Small intestine (tissue), 7 donors: ENCODE data around the gene TFF3. TPM values are rescaled to one million over a fixed set of nuclear protein-coding genes. Genes with fewer than 3 reads are reported as not detected.

Experiments used
- DNase-seq, 2 donors: peaks; one replicate each; pipeline versions ENCODE4 v3.0.0 to v3.0.0-alpha.2; 2013
- FAIRE-seq: peaks from 2 replicates; lab custom pipeline; 2012; peaks lifted over from hg19 to GRCh38; lab: Jason Lieb, UNC
- H3K27ac ChIP-seq, 3 donors: one replicate each; pipeline ENCODE4 v1.5.1; 2013; ENCODE audit warnings: low read length in 2 of 3, mild to moderate bottlenecking in 2 of 3, control low read depth in 1 of 3, inconsistent platforms in 1 of 3, low read depth in 1 of 3, moderate library complexity in 1 of 3
- H3K27me3 ChIP-seq, 3 donors: one replicate each; pipeline ENCODE4 v1.6.1; 2013; ENCODE audit warnings: low read length in 3 of 3, inconsistent platforms in 1 of 3; ENCODE audit not compliant: control insufficient read depth in 3 of 3, insufficient read depth in 3 of 3
- H3K36me3 ChIP-seq, 3 donors: one replicate each; pipeline ENCODE4 v1.6.1; 2013; ENCODE audit warnings: low read length in 3 of 3, inconsistent platforms in 1 of 3, low read depth in 1 of 3, mild to moderate bottlenecking in 1 of 3, moderate library complexity in 1 of 3; ENCODE audit not compliant: control insufficient read depth in 3 of 3, insufficient read depth in 2 of 3
- H3K4me1 ChIP-seq, 3 donors: one replicate each; pipeline ENCODE4 v1.6.1; 2013; ENCODE audit warnings: low read length in 2 of 3, inconsistent platforms in 1 of 3, low read depth in 1 of 3, mild to moderate bottlenecking in 1 of 3, moderate library complexity in 1 of 3; ENCODE audit not compliant: control insufficient read depth in 3 of 3, insufficient read depth in 2 of 3
- H3K4me3 ChIP-seq, 3 donors: one replicate each; pipeline ENCODE4 v1.5.1; 2013; ENCODE audit warnings: low read length in 3 of 3, control low read depth in 1 of 3, inconsistent platforms in 1 of 3, low read depth in 1 of 3, mild to moderate bottlenecking in 1 of 3, moderate library complexity in 1 of 3
- H3K9me3 ChIP-seq, 2 donors: one replicate each; pipeline ENCODE4 v1.6.1; 2013; ENCODE audit warnings: low read depth in 1 of 2, low read length in 1 of 2; ENCODE audit not compliant: control insufficient read depth in 2 of 2, insufficient read depth in 1 of 2
- WGBS, 3 donors: extraction: QIAGEN DNeasy Blood & Tissue Kit; methylation state at CpG; one replicate each; pipeline ENCODE4 v1.1.7; 2013; 5-methylcytosine and 5-hydroxymethylcytosine counted together
- polyA plus RNA-seq, 4 donors: library from polyadenylated mRNA; stranded (reverse) in 3 of 4; unstranded in 1 of 4; fragments of 200-250 nt in 3 of 4; fragments of 120-200 nt in 1 of 4; gene quantifications; one replicate each; pipeline versions ENCODE4 v1.2.1 to v1.2.3, GENCODE V29; 2013
- donor health status: healthy with polysubstance abuse.
- donor health status: control.
- donor health status: control.
- donor health status: Bipolar disorder and iron deficiency.
- donor health status: healthy.

The TFF3 gene
- polyA plus RNA-seq, 4 donors: 758 to 1,395 (median 912) TPM

DNA sequence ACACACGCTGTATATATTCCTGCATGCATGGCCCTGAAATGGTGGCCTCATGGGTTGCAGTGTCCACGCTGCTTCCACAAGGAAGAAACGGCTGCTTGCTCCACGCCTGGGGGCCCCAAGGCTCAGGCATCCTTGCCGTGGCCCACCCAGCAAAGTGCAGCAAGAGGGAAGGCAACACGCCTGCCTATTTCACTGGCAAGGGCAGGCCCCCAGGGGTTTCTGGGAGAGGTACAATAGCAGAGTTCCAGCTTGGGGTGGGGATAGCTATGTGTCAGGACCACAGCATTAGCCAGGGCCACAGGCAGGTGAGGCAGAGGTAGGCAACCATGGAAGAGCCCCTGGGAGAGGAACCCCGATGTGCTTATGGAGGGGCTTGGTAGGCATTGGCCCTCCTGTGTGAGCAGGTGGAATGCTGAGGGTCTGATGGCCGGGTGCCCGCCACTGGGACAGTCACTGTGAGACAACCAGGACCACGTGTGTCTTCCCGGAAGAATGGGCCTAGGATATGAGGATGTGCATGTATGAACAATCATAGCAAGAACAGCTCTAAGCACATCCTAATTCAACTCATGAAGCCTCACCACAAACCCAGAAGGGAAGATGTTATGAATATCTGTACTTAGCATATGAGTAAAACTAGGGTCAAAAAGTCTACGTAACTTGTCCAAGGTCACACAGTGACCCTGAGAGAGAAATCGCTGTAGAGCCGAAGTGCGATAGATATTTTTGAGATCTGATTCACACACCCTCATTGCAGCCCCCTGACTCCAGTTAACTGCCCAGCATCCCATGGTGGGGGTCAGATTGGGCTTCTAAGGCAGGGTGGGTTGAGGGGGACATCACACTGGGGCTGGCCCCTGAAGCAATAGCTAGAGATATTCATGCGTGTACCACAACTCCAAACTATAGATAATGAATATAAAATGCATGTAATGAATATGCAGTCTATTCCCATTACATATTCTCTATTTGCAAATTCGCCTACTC lies 23.8 kb upstream of the TFF3 start:
- WGBS, 3 donors: 85 to 91% (median 86%) methylated on average over 17 of the region's 17 CpGs
- FAIRE-seq: no peak
- DNase-seq: no peak
- no peaks in the 10 kb centered on the region for H3K27me3 ChIP-seq
- H3K36me3 ChIP-seq: no peaks in the 10 kb centered on the region
- no peak overlapping the region for H3K4me3 ChIP-seq
- H3K27ac ChIP-seq: no peak overlapping the region
- H3K9me3 ChIP-seq: no peaks in the 10 kb centered on the region
- H3K4me1 ChIP-seq: peaks cover 0 to 12% (median 0%) of the 10 kb centered on the region in 3 donors

DNA sequence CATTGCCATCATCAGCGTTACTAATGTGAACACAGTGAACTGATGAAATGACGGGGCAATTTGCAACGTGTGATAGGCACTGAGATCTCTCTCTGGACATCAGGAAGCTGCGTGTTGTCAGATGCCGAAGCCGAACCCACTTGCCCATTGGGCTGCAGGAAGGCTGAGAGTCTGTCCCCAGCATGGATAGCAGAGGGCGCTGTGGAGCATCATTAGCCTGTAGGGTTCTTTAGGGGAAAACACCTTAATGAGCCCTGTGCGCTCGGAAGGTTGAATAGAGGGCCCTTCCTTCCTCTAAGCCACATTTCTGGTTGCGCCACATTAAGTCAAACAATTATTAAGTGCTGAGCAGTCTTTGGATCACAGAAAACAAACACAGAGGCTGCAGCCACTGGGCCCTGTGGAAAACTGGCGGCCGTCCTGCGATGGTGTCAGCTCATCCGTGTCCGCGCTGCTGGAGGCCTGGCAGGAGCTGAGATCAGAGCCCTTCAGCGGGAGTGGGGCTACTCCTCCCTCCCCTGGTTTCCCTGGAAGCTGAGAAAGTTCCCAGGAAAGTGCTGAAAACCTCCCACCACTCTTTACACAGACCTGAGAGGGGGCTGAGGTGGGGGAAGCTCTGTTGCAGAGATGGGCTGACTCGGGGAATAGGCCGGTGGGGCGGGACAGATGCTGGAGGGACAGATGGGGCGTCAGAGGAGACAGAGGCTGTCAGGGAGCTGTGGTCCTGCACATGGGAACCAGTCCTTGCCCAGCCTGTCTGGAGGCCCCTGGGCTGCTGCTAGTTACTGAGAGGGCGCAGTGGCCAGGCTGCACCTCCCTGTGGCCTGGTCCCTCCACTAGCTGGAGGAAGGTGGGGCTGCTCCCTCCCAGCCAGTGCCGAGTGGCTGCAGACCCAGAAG lies 22.9 kb upstream of the TFF3 start:
- no peaks in the 10 kb centered on the region for H3K9me3 ChIP-seq
- FAIRE-seq: no peak

DNA sequence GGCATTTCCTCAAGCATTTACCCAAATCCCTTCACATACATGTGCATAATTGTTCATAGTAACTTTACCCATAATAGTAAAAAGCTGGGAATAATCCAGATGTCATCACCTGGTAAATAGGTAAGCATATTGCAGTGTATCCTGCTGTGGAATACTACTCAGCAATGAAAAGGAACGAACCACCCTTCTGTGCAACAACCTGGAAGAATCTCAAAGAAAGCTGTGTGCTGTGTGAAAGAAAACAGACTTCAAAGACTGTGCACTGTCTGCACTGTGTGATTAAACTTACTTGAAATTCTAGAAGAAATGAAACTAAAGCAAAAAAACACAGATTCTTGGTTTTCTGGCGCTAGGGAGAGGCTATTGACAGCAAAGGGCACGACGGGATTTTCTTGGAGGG lies 22.1 kb upstream of the TFF3 start:
- 84 to 89% (median 85%) methylated on average over 4 of the region's 4 CpGs for WGBS, 3 donors
- Histone ChIP-seq H3K4me3 (no peak overlapping the region), H3K9me3 (no peaks in the 10 kb centered on the region), H3K36me3 (no peaks in the 10 kb centered on the region), H3K27ac (peak overlapping the region in 1 of 3 donors; percentile 8), H3K27me3 (no peaks in the 10 kb centered on the region), H3K4me1 (peaks cover 0 to 20% (median 0%) of the 10 kb centered on the region in 3 donors)
- FAIRE-seq: no peak
- DNase-seq: no peak

More for the DNA sequence above, 22.9 kb upstream of the TFF3 start:
- DNase-seq: peak; percentile 75 to 94
- H3K27ac ChIP-seq: peak overlapping the region in 1 of 3 donors; percentile 8
- H3K4me3 ChIP-seq: no peak overlapping the region
- peaks cover 0 to 14% (median 0%) of the 10 kb centered on the region in 3 donors for H3K4me1 ChIP-seq
- 40 to 52% (median 50%) methylated on average over 23 of the region's 23 CpGs for WGBS, 3 donors
- no peaks in the 10 kb centered on the region for H3K27me3 ChIP-seq
- no peaks in the 10 kb centered on the region for H3K36me3 ChIP-seq

DNA sequence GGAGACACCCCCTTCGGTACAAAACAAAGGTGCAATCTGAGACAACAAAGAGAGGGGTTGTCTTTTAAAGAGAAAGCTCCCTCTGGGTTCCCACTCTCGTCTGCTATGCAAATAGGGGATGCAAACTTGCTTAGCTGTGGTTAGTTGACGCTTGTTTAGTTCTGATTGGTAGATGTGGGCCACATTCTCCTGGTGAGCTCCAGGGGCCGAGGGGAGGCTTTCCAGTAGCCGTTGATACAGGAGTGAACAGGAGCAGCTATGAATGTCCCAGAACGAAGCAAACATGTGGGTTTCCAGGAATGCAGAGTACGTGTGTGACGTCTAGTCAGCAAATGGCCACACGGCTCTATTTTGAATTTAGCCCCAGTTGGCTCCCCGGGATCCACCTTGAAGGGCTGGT lies 20.8 kb upstream of the TFF3 start:
- Histone ChIP-seq H3K27ac (no peak overlapping the region), H3K27me3 (no peaks in the 10 kb centered on the region), H3K4me1 (peaks cover 0 to 32% (median 0%) of the 10 kb centered on the region in 3 donors), H3K4me3 (no peak overlapping the region), H3K36me3 (no peaks in the 10 kb centered on the region), H3K9me3 (no peaks in the 10 kb centered on the region)
- DNase-seq (no peak), FAIRE-seq (no peak)
- 55 to 83% (median 76%) methylated on average over 10 of the region's 10 CpGs for WGBS, 3 donors

DNA sequence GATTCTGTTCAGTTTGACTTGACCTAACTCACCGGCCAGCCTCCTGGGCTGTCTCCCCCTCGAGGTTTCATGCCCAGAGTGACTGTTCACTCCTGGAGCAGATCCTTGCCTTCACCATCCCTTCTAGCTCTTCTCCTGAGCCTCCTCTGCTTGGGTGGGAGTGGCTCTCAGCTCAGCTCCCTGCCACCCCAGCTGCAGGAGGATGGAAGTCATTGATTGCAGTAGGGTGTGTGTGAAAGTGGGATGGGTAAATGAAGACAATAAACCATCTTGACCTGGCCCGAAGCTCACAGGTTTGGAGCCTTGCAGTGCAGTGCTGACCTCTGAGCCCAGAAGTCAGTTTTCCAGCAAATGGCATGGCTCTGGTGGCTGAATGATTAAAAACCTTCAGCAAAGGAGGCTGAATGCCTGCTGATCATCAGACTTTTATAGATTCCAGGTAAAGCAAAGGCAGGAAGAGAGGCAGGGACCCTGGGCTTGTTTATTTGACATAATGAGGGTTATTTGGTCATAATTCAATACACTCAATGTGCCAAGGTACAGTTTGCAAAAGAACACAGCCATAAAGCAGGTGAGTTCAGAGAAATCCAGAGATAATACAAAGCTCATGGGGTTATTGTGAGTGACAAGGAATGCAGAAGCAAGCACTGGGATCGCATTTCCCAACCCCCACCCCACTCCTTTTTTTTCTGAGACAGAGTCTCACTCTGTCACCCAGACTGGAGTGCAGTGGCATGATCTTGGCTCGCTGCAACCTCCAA lies 17.5 kb upstream of the TFF3 start:
- DNase-seq (peak; percentile 74 to 92), FAIRE-seq (no peak)
- Histone ChIP-seq H3K4me3 (no peak overlapping the region), H3K27ac (peak overlapping the region in 1 of 3 donors; percentile 92), H3K27me3 (no peaks in the 10 kb centered on the region), H3K9me3 (peaks cover 0 to 6% of the 10 kb centered on the region in 2 donors), H3K36me3 (no peaks in the 10 kb centered on the region), H3K4me1 (peaks cover 0 to 45% (median 0%) of the 10 kb centered on the region in 3 donors)
- 16 to 56% (median 33%) methylated on average over 5 of the region's 5 CpGs for WGBS, 3 donors

DNA sequence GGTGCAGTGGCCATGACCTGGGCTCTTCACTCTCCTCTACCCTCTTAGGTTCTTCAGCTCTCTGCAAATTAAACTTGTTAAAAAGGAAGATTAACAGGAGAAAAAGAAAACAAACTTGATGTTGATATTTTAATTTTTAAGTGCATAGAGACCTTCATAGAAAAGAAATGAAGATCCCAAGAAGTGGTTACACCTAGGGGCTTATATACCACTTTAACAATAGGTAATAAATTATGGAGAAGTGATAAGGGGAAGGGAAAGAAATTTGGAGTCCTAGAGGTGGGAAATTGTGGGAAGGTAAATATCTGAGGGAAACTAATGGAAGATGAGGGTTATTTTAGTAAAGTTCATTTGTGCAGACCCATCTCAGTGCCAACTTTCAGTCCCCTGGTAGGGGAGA lies 16.5 kb upstream of the TFF3 start:
- FAIRE-seq (no peak), DNase-seq (no peak)
- Histone ChIP-seq H3K4me1 (peaks cover 0 to 45% (median 0%) of the 10 kb centered on the region in 3 donors), H3K27me3 (no peaks in the 10 kb centered on the region), H3K9me3 (peaks cover 0 to 6% of the 10 kb centered on the region in 2 donors), H3K36me3 (no peaks in the 10 kb centered on the region), H3K27ac (peak overlapping the region in 1 of 3 donors; percentile 92), H3K4me3 (no peak overlapping the region)

DNA sequence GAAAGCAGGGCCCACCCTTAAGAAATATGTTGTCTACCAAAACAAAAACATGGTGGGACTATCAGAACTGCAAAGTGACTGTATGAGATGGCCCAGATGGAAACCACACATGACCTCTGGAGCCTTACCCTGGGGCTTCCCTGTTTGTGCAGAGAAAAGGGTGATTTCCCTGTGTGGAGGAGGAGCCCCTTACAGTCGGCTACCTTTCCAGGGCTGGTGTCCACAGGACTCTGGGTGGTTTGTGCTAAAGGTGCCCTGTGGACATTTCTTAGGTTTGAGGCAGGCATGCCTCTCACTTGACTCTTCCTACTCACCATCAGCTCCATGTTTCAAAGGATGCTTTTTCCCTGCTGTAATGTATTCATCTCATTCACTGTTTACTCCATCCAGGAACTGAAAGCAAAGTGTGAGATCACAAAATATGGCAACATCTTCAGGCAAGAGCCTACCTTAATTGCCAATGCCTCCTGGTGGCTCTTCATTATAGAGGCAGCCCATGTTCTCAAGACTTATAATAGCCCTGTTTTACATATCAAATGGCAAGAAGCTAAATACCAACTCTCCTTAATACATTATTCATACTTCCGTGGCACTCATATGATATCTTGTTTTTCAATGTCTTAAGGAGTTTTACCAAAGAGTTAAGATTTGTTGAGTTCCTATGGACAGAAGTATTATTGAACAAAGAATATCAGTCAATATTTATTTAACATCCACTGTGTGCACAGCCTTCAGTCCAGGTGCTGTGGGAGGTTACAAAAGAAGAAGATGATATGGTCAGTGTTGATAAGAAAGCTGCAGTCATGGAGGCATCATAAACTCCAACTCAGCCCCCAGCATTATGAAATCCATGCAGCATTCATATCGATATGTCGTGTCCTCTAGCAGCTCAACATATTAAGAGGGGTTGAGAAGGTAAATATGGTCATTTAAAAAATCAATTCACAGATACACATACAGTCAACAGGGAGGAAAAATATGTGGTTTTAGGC lies 15.5 kb upstream of the TFF3 start:
- Histone ChIP-seq H3K36me3 (no peaks in the 10 kb centered on the region), H3K27me3 (no peaks in the 10 kb centered on the region), H3K27ac (peak overlapping the region in 1 of 3 donors; percentile 92), H3K4me1 (peaks cover 0 to 41% (median 0%) of the 10 kb centered on the region in 3 donors), H3K4me3 (no peak overlapping the region), H3K9me3 (peaks cover 0 to 6% of the 10 kb centered on the region in 2 donors)
- FAIRE-seq (no peak), DNase-seq (peak; percentile 32 to 66)
- 83 to 90% (median 83%) methylated on average over 4 of the region's 4 CpGs for WGBS, 3 donors
